K562 (cell line): Measurements from ENCODE around the gene GARIN5B. TPM values are rescaled to one million over a fixed set of nuclear protein-coding genes. Genes with fewer than 3 reads are reported as not detected.
A peak's percentile ranks its signal among the peaks of the same experiment; 100 is the strongest.
"Not testable (repeated sequence)": the region's sequence is repeated elsewhere in the genome, so short reads cannot be mapped to it uniquely, and the experiment has no call there.

Experiments
- ATAC-seq: fragments of 200-7000 bp; cut with Tn5 transposase; 3 replicates; pipeline ENCODE4 v1.9.1; 2020; ENCODE audit warnings: moderate library complexity
- BruUV-seq: library from RNA; stranded (reverse); fragments of 400-500 nt; replicated peaks from 2 replicates; lab custom pipeline; 2021; lab: Mats Ljungman, UMichigan
- CTCF ChIA-PET: fragments of 300-600 bp; formaldehyde crosslinking; extraction: SDS; loops from one replicate; lab custom pipeline; 2021; ENCODE audit warnings: low intra/inter-chr PET ratio; lab: Yijun Ruan, JAX
- POLR2A ChIA-PET: fragments of 300-600, 350-650 bp; sonication (Branson Sonifier 250); formaldehyde crosslinking; extraction: SDS; loops from one replicate; lab custom pipeline; 2021; ENCODE audit warnings: antibody characterized with exemption, inconsistent platforms; lab: Yijun Ruan, JAX
- DNase-seq, 4 experiments: peaks; one replicate each; pipeline versions ENCODE4 v3.0.0 to v3.0.0-alpha.2; 2011 to 2018; ENCODE audit warnings: low spot score in 3 of 4, mixed read lengths in 3 of 4; ENCODE audit errors: extremely low read depth in 1 of 4
- FAIRE-seq: peaks from 2 replicates; lab custom pipeline; 2011; peaks lifted over from hg19 to GRCh38; lab: Jason Lieb, UNC
- H2AFZ ChIP-seq: 2 replicates; pipeline ENCODE4 v1.6.0; 2011; ENCODE audit warnings: low read depth, low read length, control low read depth, inconsistent platforms
- H3K27ac ChIP-seq: fragments of 200-600 bp; 3 replicates; pipeline ENCODE4 v1.8.0; 2011; ENCODE audit warnings: low read depth, mild to moderate bottlenecking, control low read depth, inconsistent platforms, low read length, moderate library complexity, mixed read lengths; ENCODE audit errors: extremely low read depth
- H3K27me3 ChIP-seq, 2 experiments: fragments of 300-600 bp in 1 of 2; 2 replicates in 1 of 2; 3 replicates in 1 of 2; pipeline versions ENCODE4 v1.6.0 to v1.8.0; 2011; ENCODE audit warnings: inconsistent platforms in 2 of 2, low read length in 2 of 2, mild to moderate bottlenecking in 1 of 2, mixed read lengths in 1 of 2, moderate library complexity in 1 of 2; ENCODE audit not compliant: control insufficient read depth in 2 of 2, insufficient read depth in 2 of 2
- H3K36me3 ChIP-seq: fragments of 300-600 bp; 3 replicates; pipeline ENCODE4 v1.8.0; 2011; ENCODE audit warnings: mild to moderate bottlenecking, low read length, inconsistent platforms; ENCODE audit not compliant: control insufficient read depth, insufficient read depth
- H3K4me1 ChIP-seq, 2 experiments: fragments of 200-600 bp in 1 of 2; replicated peaks in 1 of 2; 2 replicates in 1 of 2; 3 replicates in 1 of 2; pipeline versions ENCODE4 v1.5.1 to v1.8.0; 2011; ENCODE audit warnings: inconsistent platforms in 2 of 2, low read length in 2 of 2, mild to moderate bottlenecking in 1 of 2, mixed read lengths in 1 of 2, moderate library complexity in 1 of 2; ENCODE audit not compliant: control insufficient read depth in 2 of 2, insufficient read depth in 2 of 2
- H3K4me2 ChIP-seq: 2 replicates; pipeline ENCODE4 v1.6.1; 2011; ENCODE audit warnings: low read length, control low read depth, inconsistent platforms, mixed read lengths; ENCODE audit not compliant: insufficient read depth
- H3K4me3 ChIP-seq: fragments of 200-600 bp; sonication (generic), shearing (Covaris generic); 2 replicates; pipeline ENCODE4 v1.5.1; 2016; ENCODE audit warnings: control low read depth, inconsistent platforms
- H3K79me2 ChIP-seq: fragments of 200-600 bp; 3 replicates; pipeline ENCODE4 v1.8.0; 2011; ENCODE audit warnings: low read length, inconsistent platforms; ENCODE audit not compliant: control insufficient read depth, insufficient read depth
- H3K9ac ChIP-seq, 2 experiments: 2 replicates each; pipeline versions ENCODE4 v1.6.0 to v1.6.1; 2011; ENCODE audit warnings: low read depth in 2 of 2, low read length in 2 of 2, control low read depth in 1 of 2, inconsistent platforms in 1 of 2, mild to moderate bottlenecking in 1 of 2, mixed read lengths in 1 of 2; ENCODE audit not compliant: insufficient read depth in 1 of 2
- H3K9me1 ChIP-seq: one replicate; pipeline ENCODE4 v1.6.0; 2011; ENCODE audit warnings: inconsistent platforms, mild to moderate bottlenecking, low read length, moderate library complexity; ENCODE audit not compliant: control insufficient read depth, insufficient read depth
- H3K9me3 ChIP-seq: replicated peaks from 2 replicates; pipeline ENCODE4 v1.5.1; 2011; ENCODE audit warnings: low read depth, low read length, inconsistent platforms; ENCODE audit not compliant: control insufficient read depth, insufficient read depth
- H4K20me1 ChIP-seq: replicated peaks from 2 replicates; pipeline ENCODE4 v1.6.1; 2011; ENCODE audit warnings: low read length, inconsistent platforms, mixed read lengths; ENCODE audit not compliant: control insufficient read depth, insufficient read depth
- POLR2G ChIP-seq: fragments of 200-400 bp; formaldehyde crosslinking; IDR thresholded peaks from 2 replicates; pipeline ENCODE4 v1.6.1; 2017; ENCODE audit warnings: low read depth, mild to moderate bottlenecking, antibody characterized with exemption, low read length, moderate library complexity
- RBFOX2 ChIP-seq: fragments of 200-400 bp; formaldehyde crosslinking; IDR thresholded peaks from 2 replicates; pipeline ENCODE4 v1.6.1; 2017; ENCODE audit warnings: low read depth, mild to moderate bottlenecking, low read length, moderate library complexity
- RBM22 ChIP-seq: fragments of 200-400 bp; formaldehyde crosslinking; IDR thresholded peaks from 2 replicates; pipeline ENCODE4 v1.6.1; 2018; ENCODE audit warnings: low read length, low read depth; ENCODE audit not compliant: poor library complexity, severe bottlenecking
- WGBS: fragments of 100-300 bp; shearing (Covaris generic); methylation state at CpG from one replicate; pipeline ENCODE4 v1.1.6; 2016; ENCODE audit warnings: low coverage, mixed read lengths; ENCODE audit not compliant: insufficient coverage; ENCODE audit errors: missing lambda C conversion rate; 5-methylcytosine and 5-hydroxymethylcytosine counted together
- in situ Hi-C: fragments of 300-500 bp; cut with MboI; formaldehyde crosslinking; loops from 4 replicates; pipeline ENCODE4 v1.15.0; 2018; ENCODE audit warnings: inconsistent platforms, mixed read lengths
- intact Hi-C: fragments of 100-400 bp; cut with micrococcal nuclease; formaldehyde crosslinking; loops from 2 replicates; pipeline ENCODE4 v1.14.2; 2022
- polyA plus RNA-seq, 8 experiments: library from polyadenylated mRNA; depleted of rRNA in 4 of 8; stranded (reverse) in 5 of 8; unstranded in 3 of 8; fragments of >200 nt; fragmentation: Nextera tagmentation in 2 of 8; fragmentation: Illumina TruSeq in 1 of 8; extraction: Ambion mirVana in 2 of 8; extraction: Trizol in 1 of 8; gene quantifications; 2 replicates each; pipeline versions ENCODE4 v1.2.1 to v1.2.3, GENCODE V29; 2011 to 2014; ENCODE audit warnings: inconsistent platforms in 1 of 8, missing spikeins in 1 of 8
- total RNA-seq, 7 experiments: library from RNA; depleted of rRNA in 6 of 7; stranded (reverse); fragments of >200 nt in 6 of 7; fragmentation: Illumina TruSeq in 2 of 7; extraction: Trizol in 2 of 7; gene quantifications; 2 replicates each; pipeline versions ENCODE4 v1.2.1 to v1.2.3, GENCODE V29; 2011 to 2021; ENCODE audit warnings: low replicate concordance in 1 of 7

Gene GARIN5B
- total and polyA plus RNA-seq, 9 of the 15 experiments (the other 6 are each of a cell fraction or from before 2014, with no cell fraction given) = not detected

- DNase-seq, CTCF ChIA-PET, H3K9me3 ChIP-seq, H3K27ac ChIP-seq, H3K4me2 ChIP-seq, FAIRE-seq, H3K4me3 ChIP-seq, BruUV-seq, H2AFZ ChIP-seq, H3K9me1 ChIP-seq, intact Hi-C loops, ATAC-seq, H3K27me3 ChIP-seq, in situ Hi-C loops, H3K9ac ChIP-seq: not testable (repeated sequence)
- peak; percentile 70 for TF ChIP-seq POLR2G
- peak; percentile 56 for TF ChIP-seq RBM22
- peak; percentile 71 for TF ChIP-seq RBFOX2
- WGBS = 75% methylated on average over 2 of the region's 28 CpGs
- peaks cover 36% of the 10 kb centered on the region for H3K79me2 ChIP-seq
- peaks cover 38% of the 10 kb centered on the region for H4K20me1 ChIP-seq
- H3K4me1 ChIP-seq = peaks cover 11 to 30% of the 10 kb centered on the region in 2 experiments; a peak in 4 of 5 replicates
- peaks cover 55% of the 10 kb centered on the region for H3K36me3 ChIP-seq
- POLR2A ChIA-PET = interaction anchor here (2.0 to 6.6 kb wide), 3 partner anchors 13 to 108 kb away, joined by 8 to 195 read pairs (median 97); partner anchors contain the start of genes RPL28 and TMEM238
Measured at GRCh38 chr19:55401390-55401789, 38.3 kb upstream of the GARIN5B start.
